Panc1 (cell line): ENCODE data around the gene UGT1A6. TPM values are rescaled to one million over a fixed set of nuclear protein-coding genes. Genes with fewer than 3 reads are reported as not detected.

Experiments used
- ATAC-seq: fragments of 200-7000 bp; cut with Tn5 transposase; 2 replicates; pipeline ENCODE4 v1.9.1; 2020; ENCODE audit warnings: mild to moderate bottlenecking, moderate library complexity
- BruUV-seq: library from RNA; stranded (reverse); fragments of 400-500 nt; replicated peaks from 2 replicates; lab custom pipeline; 2021; lab: Mats Ljungman, UMichigan
- CTCF ChIA-PET: fragments of 300-600 bp; sonication (Branson Sonifier 250); formaldehyde crosslinking; loops from one replicate; lab custom pipeline; 2022; ENCODE audit warnings: antibody characterized with exemption; lab: Charles Lee
- POLR2A ChIA-PET: fragments of 300-600 bp; sonication (Branson Sonifier 250); formaldehyde crosslinking; loops from one replicate; lab custom pipeline; 2022; ENCODE audit warnings: antibody characterized with exemption; lab: Charles Lee
- DNase-seq: peaks from one replicate; pipeline ENCODE4 v3.0.0-alpha.2; 2010; ENCODE audit warnings: low read depth, low spot score
- H3K27ac ChIP-seq: 2 replicates; pipeline ENCODE4 v1.5.1; 2011; ENCODE audit warnings: mild to moderate bottlenecking, low read length, inconsistent platforms
- H3K27me3 ChIP-seq: fragments of 200-500 bp; sonication (Bioruptor generic); 2 replicates; pipeline ENCODE4 v1.6.0; 2014; ENCODE audit warnings: low read length, inconsistent platforms; ENCODE audit not compliant: control insufficient read depth, insufficient read depth
- H3K36me3 ChIP-seq: fragments of 200-500 bp; sonication (Bioruptor generic); 2 replicates; pipeline ENCODE4 v1.5.1; 2014; ENCODE audit warnings: inconsistent platforms, mild to moderate bottlenecking, low read length, moderate library complexity; ENCODE audit not compliant: control insufficient read depth, insufficient read depth
- H3K4me1 ChIP-seq: 2 replicates; pipeline ENCODE4 v1.5.1; 2011; ENCODE audit warnings: inconsistent platforms, mild to moderate bottlenecking, low read length, moderate library complexity; ENCODE audit not compliant: control insufficient read depth, insufficient read depth
- H3K4me3 ChIP-seq, 2 experiments: 2 replicates each; pipeline ENCODE4 v1.5.1; 2011 to 2012; ENCODE audit warnings: low read depth in 2 of 2, low read length in 2 of 2, mild to moderate bottlenecking in 2 of 2, inconsistent platforms in 1 of 2, moderate library complexity in 1 of 2
- H3K9me3 ChIP-seq: fragments of 200-500 bp; sonication (Bioruptor generic); 2 replicates; pipeline ENCODE4 v1.5.1; 2014; ENCODE audit warnings: low read depth, mild to moderate bottlenecking, inconsistent platforms, low read length, moderate library complexity; ENCODE audit not compliant: control insufficient read depth, insufficient read depth
- POLR2AphosphoS5 ChIP-seq: IDR thresholded peaks from 2 replicates; pipeline ENCODE4 v1.6.1; 2012; ENCODE audit warnings: mild to moderate bottlenecking, low read depth, low read length, moderate library complexity
- REST ChIP-seq, 2 experiments: IDR thresholded peaks; 2 replicates each; pipeline ENCODE4 v1.6.1; 2011 to 2012; ENCODE audit warnings: low read depth in 2 of 2, control low read depth in 1 of 2, low read length in 1 of 2, mild to moderate bottlenecking in 1 of 2, moderate library complexity in 1 of 2; ENCODE audit not compliant: insufficient read depth in 1 of 2
- SIN3A ChIP-seq: IDR thresholded peaks from 2 replicates; pipeline ENCODE4 v1.6.1; 2012; ENCODE audit warnings: low read depth, mild to moderate bottlenecking, low read length, moderate library complexity, borderline replicate concordance; ENCODE audit not compliant: insufficient read depth
- TCF7L2 ChIP-seq: IDR thresholded peaks from 2 replicates; pipeline ENCODE4 v1.6.1; 2011; ENCODE audit warnings: mild to moderate bottlenecking, low read depth, low read length, inconsistent platforms
- in situ Hi-C: cut with HindIII; loops from 2 replicates; pipeline ENCODE4 v1.10.0; 2016; ENCODE audit warnings: low sequenced_read_pairs, low pct_unique_long_range_greater_than_20kb
- intact Hi-C: fragments of 100-400 bp; cut with micrococcal nuclease; formaldehyde crosslinking; loops from one replicate; pipeline ENCODE4 v1.10.0; 2022; ENCODE audit not compliant: unreplicated experiment
- total RNA-seq: library from RNA; stranded (reverse); gene quantifications from one replicate; pipeline ENCODE4 v1.2.1, GENCODE V29; 2021; ENCODE audit not compliant: unreplicated experiment
- TF ChIP-seq, protein P1 (sequence below): fragments of 450-650 bp; IDR thresholded peaks from 2 replicates; pipeline ENCODE4 v1.5.1; 2017; ENCODE audit warnings: mild to moderate bottlenecking

UGT1A6 gene
- total RNA-seq, 1 experiment from 2014 or later = not detected

DNA sequence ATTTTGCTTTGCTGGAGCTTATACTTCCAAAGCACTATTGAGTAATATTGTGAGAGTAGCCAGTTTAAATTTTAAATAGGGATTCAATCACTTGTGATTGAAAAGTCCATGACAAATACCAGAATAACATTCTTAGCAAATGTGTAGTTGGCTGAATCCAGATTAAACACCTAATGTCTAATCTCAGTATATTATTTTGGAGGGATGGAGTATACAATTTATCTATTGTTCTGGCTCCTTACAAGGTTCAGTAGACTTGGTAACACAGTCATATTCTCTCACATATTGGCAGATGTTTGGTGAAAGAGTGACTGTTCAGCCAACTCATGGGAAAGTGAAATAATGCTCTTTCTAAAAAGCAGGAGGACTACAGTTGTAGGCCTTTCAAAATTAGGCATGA is 18.8 kb upstream of the UGT1A6 start:
- Histone ChIP-seq H3K4me3 (no peak overlapping the region), H3K27me3 (no peaks in the 10 kb centered on the region), H3K27ac (no peak overlapping the region), H3K36me3 (no peaks in the 10 kb centered on the region), H3K4me1 (no peaks in the 10 kb centered on the region), H3K9me3 (no peaks in the 10 kb centered on the region)
- intact Hi-C loops (no loop called here), in situ Hi-C loops (no loop called here)
- no peak for ATAC-seq
- ChIA-PET CTCF (no interaction called here), POLR2A (no interaction called here)
- no TSS peak for BruUV-seq
- no peak for DNase-seq
- TF ChIP-seq, protein P1, sequence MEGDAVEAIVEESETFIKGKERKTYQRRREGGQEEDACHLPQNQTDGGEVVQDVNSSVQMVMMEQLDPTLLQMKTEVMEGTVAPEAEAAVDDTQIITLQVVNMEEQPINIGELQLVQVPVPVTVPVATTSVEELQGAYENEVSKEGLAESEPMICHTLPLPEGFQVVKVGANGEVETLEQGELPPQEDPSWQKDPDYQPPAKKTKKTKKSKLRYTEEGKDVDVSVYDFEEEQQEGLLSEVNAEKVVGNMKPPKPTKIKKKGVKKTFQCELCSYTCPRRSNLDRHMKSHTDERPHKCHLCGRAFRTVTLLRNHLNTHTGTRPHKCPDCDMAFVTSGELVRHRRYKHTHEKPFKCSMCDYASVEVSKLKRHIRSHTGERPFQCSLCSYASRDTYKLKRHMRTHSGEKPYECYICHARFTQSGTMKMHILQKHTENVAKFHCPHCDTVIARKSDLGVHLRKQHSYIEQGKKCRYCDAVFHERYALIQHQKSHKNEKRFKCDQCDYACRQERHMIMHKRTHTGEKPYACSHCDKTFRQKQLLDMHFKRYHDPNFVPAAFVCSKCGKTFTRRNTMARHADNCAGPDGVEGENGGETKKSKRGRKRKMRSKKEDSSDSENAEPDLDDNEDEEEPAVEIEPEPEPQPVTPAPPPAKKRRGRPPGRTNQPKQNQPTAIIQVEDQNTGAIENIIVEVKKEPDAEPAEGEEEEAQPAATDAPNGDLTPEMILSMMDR = no peak
- TF ChIP-seq SIN3A (no peak), POLR2AphosphoS5 (no peak), TCF7L2 (no peak), REST (IDR thresholded peaks at IDR 0.05; ENCODE audit: insufficient read depth in 1 of 2, low read depth in 2 of 2, low read length in 1 of 2) (no peak)

- TF ChIP-seq TCF7L2 (no peak), POLR2AphosphoS5 (no peak), REST (IDR thresholded peaks at IDR 0.05; ENCODE audit: insufficient read depth in 1 of 2, low read depth in 2 of 2, low read length in 1 of 2) (no peak), SIN3A (no peak)
- TF ChIP-seq, protein P1 = no peak; the same call in 1 of the 2 replicates
- in situ Hi-C loops (no loop called here), intact Hi-C loops (no loop called here)
- DNase-seq (no peak), ATAC-seq (no peak)
- CTCF ChIA-PET = no interaction called here
- Histone ChIP-seq H3K4me1 (no peaks in the 10 kb centered on the region), H3K4me3 (no peak overlapping the region), H3K9me3 (no peaks in the 10 kb centered on the region), H3K27ac (no peak overlapping the region), H3K36me3 (no peaks in the 10 kb centered on the region), H3K27me3 (no peaks in the 10 kb centered on the region)
- BruUV-seq = no TSS peak
- POLR2A ChIA-PET = no interaction called here
These were observed 18.4 kb upstream of the UGT1A6 start for GRCh38 chr2:233674314-233674713.
